Motor neuron (in vitro differentiated cells): ENCODE measurements around the gene CSTPP1. TPM values are rescaled to one million over a fixed set of nuclear protein-coding genes. Genes with fewer than 3 reads are reported as not detected.

Experiments used
- ATAC-seq, 8 experiments: fragments of 200-7000 bp; cut with Tn5 transposase; replicated peaks in 6 of 8; 2 replicates each; pipeline ENCODE4 v1.8.0; 2021; ENCODE audit warnings: mild to moderate bottlenecking in 8 of 8, moderate library complexity in 8 of 8
- H3K27ac ChIP-seq, 2 donors: fragments of 250-450 bp; sonication (Bioruptor Pico); 2 replicates each; pipeline ENCODE4 v1.9.0; 2021; ENCODE audit warnings: antibody characterized with exemption in 2 of 2, mild to moderate bottlenecking in 2 of 2, moderate library complexity in 1 of 2
- H3K4me1 ChIP-seq, 2 donors: fragments of 250-450 bp; sonication (Bioruptor Pico); replicated peaks in 1 of 2; 2 replicates each; pipeline ENCODE4 v1.6.1; 2021; ENCODE audit warnings: antibody characterized with exemption in 2 of 2, mild to moderate bottlenecking in 2 of 2, moderate library complexity in 1 of 2
- H3K4me3 ChIP-seq, 5 donors: fragments of 250-450 bp; sonication (Bioruptor Pico); 2 replicates each; pipeline ENCODE4 v1.9.0; 2021; ENCODE audit warnings: antibody characterized with exemption in 5 of 5, mild to moderate bottlenecking in 5 of 5, moderate library complexity in 4 of 5
- WGBS, 10 experiments: fragments of 450-650 bp; shearing (Covaris generic); methylation state at CpG; one replicate each; pipeline ENCODE4 v1.0.0; 2022; 5-methylcytosine and 5-hydroxymethylcytosine counted together
- in situ Hi-C, 9 experiments: fragments of 400-800 bp; cut with MboI; loops; one replicate each; pipeline ENCODE4 v1.15.0; 2021; ENCODE audit warnings: low sequenced_read_pairs in 9 of 9, low pct_unique_long_range_greater_than_20kb in 2 of 9; ENCODE audit not compliant: unreplicated experiment in 9 of 9
- total RNA-seq, 8 experiments: library from RNA; unstranded; fragments of 300-600 nt; gene quantifications; 2 replicates each; pipeline versions ENCODE4 v1.2.3 to v1.2.4, GENCODE V29; 2022

Gene CSTPP1
- total RNA-seq, 8 experiments from 2014 or later: 13.2 to 65.9 (median 31.3) TPM

DNA sequence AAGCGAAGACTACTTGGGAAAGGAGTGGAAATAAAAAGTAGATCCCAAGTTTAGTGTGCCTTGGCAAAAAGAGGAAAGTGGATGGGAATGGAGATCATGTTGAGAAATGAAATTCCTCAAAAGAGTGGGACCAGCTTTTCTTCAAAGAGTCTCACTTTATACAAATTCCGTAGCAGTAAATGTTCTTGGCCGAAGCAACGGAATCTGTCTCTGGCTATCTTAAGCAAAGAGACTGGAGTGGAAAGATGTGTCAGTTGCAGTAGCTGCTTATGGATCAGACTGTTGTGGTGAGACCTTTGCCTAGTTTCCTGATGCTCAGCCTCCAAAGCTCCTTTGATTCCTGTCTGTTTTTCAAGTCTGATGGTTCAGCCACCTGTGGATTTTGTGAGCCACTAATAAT, 73.6 kb downstream of the CSTPP1 start:
- in situ Hi-C loops: no loop called here
- no peaks in the 10 kb centered on the region for H3K4me1 ChIP-seq
- ATAC-seq: no peak
- no peak overlapping the region for H3K4me3 ChIP-seq
- no peak overlapping the region for H3K27ac ChIP-seq
- WGBS, 10 experiments: 26 to 100% (median 91%) methylated on average over 1 to 4 of the region's 4 CpGs; no CpG with 5 or more reads in 1 of the 10 experiments

DNA sequence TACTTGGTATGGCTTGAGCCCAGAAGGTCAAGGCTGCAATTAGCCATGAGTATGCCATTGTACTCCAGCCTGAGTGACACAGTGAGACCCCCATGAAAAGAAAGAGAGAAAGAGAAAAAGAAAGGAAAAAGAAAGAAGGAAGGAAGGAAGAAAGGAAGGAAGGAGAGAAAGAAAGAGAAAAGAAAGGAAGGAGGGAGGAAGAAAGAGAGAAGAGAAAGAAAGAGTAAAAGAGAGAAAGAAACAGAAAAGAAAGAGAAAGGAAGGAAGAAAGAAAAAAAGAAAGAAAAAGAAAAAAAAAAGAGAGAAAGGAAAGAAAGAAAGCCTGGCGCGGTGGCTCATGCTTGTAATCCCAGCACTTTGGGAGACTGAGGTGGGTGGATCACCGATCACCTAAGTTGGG, 77.5 kb downstream of the CSTPP1 start:
- no peaks in the 10 kb centered on the region for H3K4me1 ChIP-seq
- no peak overlapping the region for H3K27ac ChIP-seq
- no peak overlapping the region for H3K4me3 ChIP-seq
- 77 to 96% (median 90%) methylated on average over 1 to 3 of the region's 3 CpGs; no CpG with 5 or more reads in 1 of the 10 experiments for WGBS, 10 experiments
- no peak for ATAC-seq
- in situ Hi-C loops: no loop called here

DNA sequence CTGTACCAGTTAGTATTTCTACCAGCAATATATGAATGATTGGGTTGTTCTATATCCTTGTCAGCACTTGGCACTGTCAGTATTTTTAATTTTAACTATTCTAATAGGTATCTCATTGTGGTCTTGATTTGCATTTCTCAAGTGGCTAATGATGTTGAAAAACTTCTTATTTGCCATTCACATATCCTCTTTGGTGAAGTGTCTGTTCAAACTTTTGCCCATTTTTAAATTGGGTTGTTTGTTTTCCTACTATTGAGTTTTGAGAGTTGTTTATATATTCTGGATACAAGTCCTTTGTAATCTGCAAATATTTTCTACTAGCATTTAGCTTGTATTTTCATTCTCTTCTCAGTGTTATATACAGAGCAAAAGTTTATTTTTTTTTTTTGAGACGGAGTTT, 82.1 kb downstream of the CSTPP1 start:
- ATAC-seq: no peak
- no peak overlapping the region for H3K27ac ChIP-seq
- in situ Hi-C loops: no loop called here

DNA sequence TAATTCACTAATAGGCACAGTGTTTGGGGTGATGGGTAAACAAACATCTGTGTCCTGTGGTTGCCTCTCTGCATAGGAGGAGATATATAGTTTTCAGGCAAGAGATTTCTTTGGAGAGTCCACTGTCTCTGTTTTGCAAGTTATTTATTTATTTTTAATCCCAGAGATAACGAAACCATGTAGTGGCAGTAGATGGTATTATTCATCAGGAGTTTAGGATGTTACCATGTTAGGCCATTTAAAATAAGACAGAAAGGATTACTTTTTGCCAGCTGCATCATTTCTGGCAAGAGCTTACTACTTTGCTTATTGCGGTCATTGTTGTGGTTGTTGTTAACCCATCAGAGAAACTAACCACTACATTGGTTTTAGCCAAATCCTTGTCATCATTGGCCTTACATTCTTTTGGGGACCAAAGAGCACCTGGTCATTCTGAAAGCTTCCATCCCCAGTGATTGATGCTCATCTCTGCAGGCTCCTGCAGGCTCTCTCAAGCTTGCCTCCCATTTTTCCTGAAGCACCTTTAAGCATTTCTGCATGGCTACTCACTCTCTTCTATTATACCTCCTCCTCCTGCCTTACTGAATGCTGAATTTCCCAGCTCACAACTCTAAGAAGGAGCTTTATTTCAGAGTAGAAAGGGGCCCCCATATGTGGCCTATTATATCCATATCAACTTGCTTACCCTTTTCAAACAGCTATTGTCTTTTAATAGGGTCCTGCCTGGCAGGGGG, 84.4 kb downstream of the CSTPP1 start:
- Histone ChIP-seq H3K27ac (no peak overlapping the region), H3K4me1 (peaks cover 4 to 9% of the 10 kb centered on the region in 2 donors), H3K4me3 (no peak overlapping the region)
- ATAC-seq: no peak
- 75 to 100% (median 92%) methylated on average over 1 to 2 of the region's 2 CpGs; no CpG with 5 or more reads in 3 of the 10 experiments for WGBS, 10 experiments
- in situ Hi-C loops: no loop called here

More for the DNA sequence above, 82.1 kb downstream of the CSTPP1 start:
- 100% methylated on average over 1 of the region's 1 CpG; no CpG with 5 or more reads in 3 of the 10 experiments for WGBS, 10 experiments
- peaks cover 4 to 9% of the 10 kb centered on the region in 2 donors for H3K4me1 ChIP-seq
- no peak overlapping the region for H3K4me3 ChIP-seq

DNA sequence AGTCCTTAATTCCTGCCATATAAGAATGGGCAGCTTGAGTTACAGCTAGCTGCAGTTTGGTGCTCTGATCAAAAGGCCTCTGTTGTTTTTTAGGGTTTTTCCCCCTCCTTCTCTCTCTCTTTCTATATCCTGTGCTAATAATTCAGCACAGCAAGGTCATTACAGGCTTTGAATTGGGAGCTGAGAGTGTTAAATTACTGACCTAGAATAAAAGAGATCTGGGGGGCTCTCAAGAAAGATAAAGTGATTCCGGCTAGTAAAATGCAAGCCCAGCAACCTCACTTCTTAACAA, 84.9 kb downstream of the CSTPP1 start:
- WGBS, 10 experiments: 0 to 86% (median 43%) methylated on average over 1 of the region's 1 CpG; no CpG with 5 or more reads in 3 of the 10 experiments
- no peak overlapping the region for H3K4me3 ChIP-seq
- H3K4me1 ChIP-seq: peaks cover 4 to 9% of the 10 kb centered on the region in 2 donors
- no peak for ATAC-seq
- in situ Hi-C loops: no loop called here
- no peak overlapping the region for H3K27ac ChIP-seq

DNA sequence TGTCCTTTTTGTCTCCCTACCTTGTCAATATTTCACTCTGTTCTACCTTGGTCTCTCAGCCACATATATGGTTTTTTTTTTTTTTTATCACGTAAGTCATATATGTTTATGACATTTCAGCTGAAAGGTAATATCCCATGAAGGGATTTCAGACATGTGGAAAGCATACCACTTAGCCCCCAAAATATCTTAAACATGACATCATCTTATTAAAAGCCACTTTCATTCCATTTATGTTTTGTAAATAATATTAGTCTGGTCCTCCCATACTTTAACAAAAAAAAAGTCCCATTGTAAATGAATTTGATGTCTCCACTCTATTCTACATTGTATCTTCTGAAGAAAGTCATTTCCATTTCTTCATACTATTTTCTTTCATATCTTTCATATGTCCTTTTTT, 85.4 kb downstream of the CSTPP1 start:
- 80 to 100% (median 88%) methylated on average over 1 of the region's 1 CpG; no CpG with 5 or more reads in 2 of the 10 experiments for WGBS, 10 experiments
- in situ Hi-C loops: no loop called here
- H3K4me3 ChIP-seq: no peak overlapping the region
- peaks cover 4 to 9% of the 10 kb centered on the region in 2 donors for H3K4me1 ChIP-seq
- no peak for ATAC-seq
- H3K27ac ChIP-seq: no peak overlapping the region

DNA sequence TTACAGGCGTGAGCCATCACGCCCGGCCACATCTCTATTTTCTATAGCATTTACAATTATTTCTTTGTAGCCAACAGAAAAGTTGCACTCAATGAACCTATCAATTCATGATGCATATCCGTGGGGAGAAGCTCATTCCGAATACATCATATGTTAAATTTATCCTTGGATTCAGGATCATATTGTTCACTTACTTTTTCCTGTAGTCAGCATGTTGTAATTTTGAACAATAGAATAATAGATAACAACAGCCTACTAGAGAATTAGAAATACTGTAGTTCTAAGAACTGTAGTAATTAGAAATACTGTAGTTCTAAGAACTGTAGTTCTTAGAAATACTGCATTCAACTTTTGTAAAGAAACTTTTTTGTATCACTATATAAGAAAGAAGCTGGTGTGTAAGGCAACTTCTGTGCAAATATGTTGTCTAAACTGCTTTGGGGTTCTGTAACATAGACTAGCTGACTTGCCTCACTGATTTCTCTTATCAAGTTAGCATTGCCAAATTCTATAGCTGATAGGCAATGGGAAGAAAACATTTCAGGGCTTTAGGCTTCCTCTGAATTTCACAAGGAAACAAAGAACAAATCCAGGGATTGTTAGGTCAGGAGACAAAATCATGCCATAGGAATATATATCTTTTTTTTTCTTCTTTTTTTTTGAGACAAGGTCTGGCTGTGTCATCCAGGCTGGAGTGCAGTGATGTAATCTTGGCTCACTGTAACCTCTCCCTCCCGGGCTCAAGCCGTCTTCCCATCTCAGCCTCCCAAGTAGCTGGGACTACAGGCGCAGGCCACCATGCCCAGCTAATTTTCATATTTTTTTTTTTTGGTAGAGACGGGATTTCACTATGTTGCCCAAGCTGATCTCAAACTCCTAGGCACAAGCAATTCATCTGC, 91.9 kb downstream of the CSTPP1 start:
- no peak overlapping the region for H3K4me3 ChIP-seq
- in situ Hi-C loops: loop anchor here in 1 of 9 experiments (25.0 kb wide), 1 partner anchor 109 kb away; no protein-coding TSS in a partner anchor
- no peak for ATAC-seq
- no peak overlapping the region for H3K27ac ChIP-seq
- 60 to 100% (median 86%) methylated on average over 1 to 6 of the region's 9 CpGs; no CpG with 5 or more reads in 1 of the 10 experiments for WGBS, 10 experiments
- peaks cover 0 to 1% of the 10 kb centered on the region in 2 donors for H3K4me1 ChIP-seq

DNA sequence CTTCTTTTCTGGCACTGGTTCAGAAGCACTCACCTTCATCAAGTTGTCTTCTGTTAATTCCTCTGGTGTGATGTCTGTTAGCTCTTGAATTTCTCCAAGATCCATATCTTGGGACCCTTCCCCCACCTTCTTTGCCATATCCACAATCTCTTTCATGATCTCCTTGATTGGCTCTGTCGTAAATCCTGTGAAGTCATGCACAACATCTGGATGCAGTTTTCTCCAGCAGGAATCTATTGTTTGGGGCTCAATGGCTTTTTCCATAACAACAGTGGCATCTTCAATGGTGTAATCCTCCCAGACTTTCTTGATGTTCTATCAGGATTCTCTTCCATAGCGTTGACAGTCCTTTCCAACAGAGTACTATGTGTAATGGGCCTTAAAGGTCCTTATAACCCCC, 96.9 kb downstream of the CSTPP1 start:
- Histone ChIP-seq H3K4me1 (peaks cover 0 to 3% of the 10 kb centered on the region in 2 donors), H3K27ac (no peak overlapping the region), H3K4me3 (no peak overlapping the region)
- no peak for ATAC-seq
- whole genome bisulfite sequencing, 10 experiments: 0 to 80% (median 14%) methylated on average over 1 to 2 of the region's 2 CpGs; no CpG with 5 or more reads in 3 of the 10 experiments
- in situ Hi-C loops: loop anchor here in 1 of 9 experiments (25.0 kb wide), 1 partner anchor 104 kb away; no protein-coding TSS in a partner anchor

DNA sequence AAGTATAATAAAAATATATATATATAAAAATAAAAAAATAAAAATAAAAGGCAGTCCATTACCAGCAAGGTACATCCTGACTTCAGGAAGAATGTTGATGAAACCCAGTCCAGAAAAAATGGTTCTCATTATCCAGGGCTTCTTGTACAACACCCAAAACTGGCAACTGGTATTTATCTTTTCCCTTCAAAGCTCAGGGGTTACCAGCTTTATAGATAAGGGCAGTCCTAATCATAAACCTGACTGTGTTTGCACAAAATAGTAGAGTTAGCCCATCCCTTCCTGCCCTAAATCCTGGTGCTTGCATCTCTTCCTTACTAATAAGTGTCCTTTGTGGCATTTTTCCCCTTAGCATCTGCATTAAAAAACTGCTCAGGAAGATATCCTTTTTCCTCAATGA, 97.5 kb downstream of the CSTPP1 start:
- no peak overlapping the region for H3K27ac ChIP-seq
- in situ Hi-C loops: loop anchor here in 1 of 9 experiments (25.0 kb wide), 1 partner anchor 103 kb away; no protein-coding TSS in a partner anchor
- peaks cover 0 to 3% of the 10 kb centered on the region in 2 donors for H3K4me1 ChIP-seq
- H3K4me3 ChIP-seq: no peak overlapping the region
- ATAC-seq: no peak

DNA sequence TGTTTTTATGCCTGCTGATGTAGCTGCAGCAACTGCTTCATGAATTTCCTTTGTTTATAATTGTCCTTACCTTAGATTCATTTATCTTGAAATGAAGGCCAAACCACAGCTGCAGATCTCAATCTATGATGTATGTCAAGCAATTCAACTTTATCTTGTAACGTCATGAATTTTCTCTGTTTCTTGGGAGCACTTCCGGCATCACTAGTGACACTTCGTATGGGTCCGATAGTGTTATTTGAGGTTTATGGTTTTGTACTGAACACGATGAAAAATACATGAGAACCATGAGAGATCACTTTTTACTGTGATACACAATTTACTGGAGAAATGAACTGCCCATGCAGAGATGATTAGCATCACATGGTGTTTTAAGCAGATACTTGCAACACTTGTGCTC, 98.5 kb downstream of the CSTPP1 start:
- Histone ChIP-seq H3K4me3 (no peak overlapping the region), H3K4me1 (peaks cover 0 to 3% of the 10 kb centered on the region in 2 donors), H3K27ac (no peak overlapping the region)
- in situ Hi-C loops: loop anchor here in 1 of 9 experiments (25.0 kb wide), 1 partner anchor 102 kb away; no protein-coding TSS in a partner anchor
- ATAC-seq: no peak
- 16 to 100% (median 95%) methylated on average over 2 to 5 of the region's 5 CpGs; no CpG with 5 or more reads in 1 of the 10 experiments for WGBS, 10 experiments

DNA sequence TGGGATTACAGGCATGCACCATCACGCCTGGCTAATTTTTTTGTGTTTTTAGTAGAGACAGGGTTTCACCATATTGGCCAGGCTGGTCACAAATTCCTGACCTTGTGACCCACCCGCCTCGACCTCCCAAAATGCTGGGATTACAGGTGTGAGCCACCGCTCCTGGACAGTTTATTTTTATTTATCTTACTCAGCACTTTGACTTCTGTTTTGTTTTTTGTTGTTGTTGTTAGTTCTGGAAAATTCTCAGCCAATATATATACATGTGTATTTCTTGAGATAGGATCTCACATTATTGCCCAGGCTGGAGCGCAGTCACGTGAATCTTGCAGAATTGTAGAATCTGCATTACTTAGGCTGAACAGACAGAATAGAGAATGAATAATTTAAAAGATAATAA, 107.6 kb downstream of the CSTPP1 start:
- ATAC-seq: no peak
- no peak overlapping the region for H3K27ac ChIP-seq
- H3K4me3 ChIP-seq: no peak overlapping the region
- in situ Hi-C loops: loop anchor here in 1 of 9 experiments (25.0 kb wide), 1 partner anchor 93 kb away; no protein-coding TSS in a partner anchor
- no peaks in the 10 kb centered on the region for H3K4me1 ChIP-seq
- 67 to 100% (median 95%) methylated on average over 2 to 6 of the region's 6 CpGs; no CpG with 5 or more reads in 2 of the 10 experiments for WGBS, 10 experiments

DNA sequence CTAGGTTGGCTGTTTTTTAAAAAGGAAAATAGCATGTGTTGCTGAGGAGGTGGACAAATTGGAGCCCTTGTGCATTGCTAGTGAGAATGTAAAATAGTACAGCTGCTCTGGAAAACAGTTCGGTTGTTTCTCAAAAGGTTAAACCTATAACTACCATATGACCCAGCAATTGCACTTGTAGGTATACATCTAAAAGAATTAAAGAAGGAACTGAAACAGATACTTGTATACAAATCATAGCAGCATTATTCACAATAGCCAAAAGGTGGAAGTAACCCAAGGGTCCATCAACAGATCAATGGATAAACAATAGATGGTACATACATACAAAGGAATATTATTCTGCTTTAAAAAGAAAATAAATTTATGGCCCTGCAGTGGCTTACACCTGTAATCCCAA, 111.4 kb downstream of the CSTPP1 start:
- Histone ChIP-seq H3K4me3 (no peak overlapping the region), H3K4me1 (no peaks in the 10 kb centered on the region), H3K27ac (no peak overlapping the region)
- in situ Hi-C loops: loop anchor here in 1 of 9 experiments (25.0 kb wide), 1 partner anchor 89 kb away; no protein-coding TSS in a partner anchor
- ATAC-seq: no peak
- 44 to 100% (median 100%) methylated on average over 1 of the region's 1 CpG; no CpG with 5 or more reads in 3 of the 10 experiments for WGBS, 10 experiments

DNA sequence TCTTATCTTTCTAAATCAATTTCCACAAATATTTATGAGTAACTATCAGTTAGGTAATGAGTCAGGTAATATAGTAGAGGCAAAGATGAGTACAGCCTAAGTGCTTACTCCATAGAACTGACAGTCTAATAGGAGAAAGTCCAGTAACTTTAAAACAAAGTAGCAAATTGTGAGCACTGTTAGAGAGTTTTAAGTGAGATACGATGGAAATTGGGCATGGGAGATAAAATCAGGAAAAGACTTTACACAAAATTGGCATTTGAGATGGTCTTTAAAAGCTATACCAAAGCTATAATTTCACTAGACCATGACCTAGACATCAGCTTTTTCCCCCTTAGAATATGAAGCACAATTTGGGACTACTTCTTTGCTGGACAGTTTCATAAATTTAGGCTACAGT, 113.7 kb downstream of the CSTPP1 start:
- no peak overlapping the region for H3K27ac ChIP-seq
- in situ Hi-C loops: no loop called here
- no peaks in the 10 kb centered on the region for H3K4me1 ChIP-seq
- no peak overlapping the region for H3K4me3 ChIP-seq
- WGBS, 10 experiments: 100% methylated on average over 1 of the region's 1 CpG; no CpG with 5 or more reads in 3 of the 10 experiments
- no peak for ATAC-seq
